SU-DHL-6 (cell line): ENCODE measurements around the gene TBCK.
"Not testable (repeated sequence)": the region's sequence is repeated elsewhere in the genome, so short reads cannot be mapped to it uniquely, and the experiment has no call there.

Experiments used
- H2AFZ ChIP-seq: fragments of 200-600 bp; sonication (generic); 2 replicates; pipeline ENCODE4 v1.6.1; 2014; ENCODE audit warnings: low read depth, mild to moderate bottlenecking, moderate library complexity, mixed read lengths, antibody characterized with exemption, low read length; ENCODE audit not compliant: severe bottlenecking
- H3F3A ChIP-seq: fragments of 200-600 bp; shearing (Covaris generic); 2 replicates; pipeline ENCODE4 v1.6.0; 2016; ENCODE audit warnings: antibody characterized with exemption, mild to moderate bottlenecking; ENCODE audit not compliant: insufficient read depth
- H3K27ac ChIP-seq: fragments of 200-600 bp; sonication (generic); 2 replicates; pipeline ENCODE4 v1.5.1; 2016; ENCODE audit warnings: low read depth, mild to moderate bottlenecking, low read length, moderate library complexity, mixed read lengths
- H3K27me3 ChIP-seq: fragments of 200-600 bp; sonication (generic), shearing (Covaris generic); 2 replicates; pipeline ENCODE4 v1.6.0; 2014; ENCODE audit warnings: mild to moderate bottlenecking, low read length
- H3K36me3 ChIP-seq: fragments of 200-600 bp; sonication (generic); 2 replicates; pipeline ENCODE4 v1.6.1; 2014; ENCODE audit warnings: mild to moderate bottlenecking, low read length, mixed read lengths
- H3K4me2 ChIP-seq: fragments of 300-600, 200-600 bp; shearing (Covaris generic), sonication (generic); 2 replicates; pipeline ENCODE4 v1.6.0; 2014; ENCODE audit warnings: low read length, low read depth, mild to moderate bottlenecking; ENCODE audit not compliant: poor library complexity, severe bottlenecking
- H3K4me3 ChIP-seq: fragments of 200-600 bp; sonication (generic); 2 replicates; pipeline ENCODE4 v1.5.1; 2014; ENCODE audit warnings: antibody characterized with exemption, low read length, mild to moderate bottlenecking, mixed read lengths; ENCODE audit not compliant: insufficient read depth, poor library complexity, severe bottlenecking
- H3K79me2 ChIP-seq: fragments of 200-600 bp; sonication (generic); 2 replicates; pipeline ENCODE4 v1.6.1; 2014; ENCODE audit warnings: mild to moderate bottlenecking, low read length, moderate library complexity; ENCODE audit not compliant: insufficient read depth
- H3K9ac ChIP-seq: fragments of 200-600 bp; sonication (generic); 2 replicates; pipeline ENCODE4 v1.7.0; 2014; ENCODE audit warnings: mild to moderate bottlenecking, low read length
- H3K9me2 ChIP-seq: fragments of 200-600 bp; sonication (generic); replicated peaks from 2 replicates; pipeline ENCODE4 v1.6.1; 2014; ENCODE audit warnings: low read length; ENCODE audit not compliant: insufficient read depth
- H3K9me3 ChIP-seq: fragments of 200-600 bp; sonication (generic); 2 replicates; pipeline ENCODE4 v1.6.1; 2014; ENCODE audit warnings: low read length, mixed read lengths; ENCODE audit not compliant: insufficient read depth
- H4K20me1 ChIP-seq: fragments of 200-600 bp; sonication (generic); 2 replicates; pipeline ENCODE4 v1.6.1; 2014; ENCODE audit warnings: low read depth, mild to moderate bottlenecking, antibody characterized with exemption, low read length, moderate library complexity, mixed read lengths
- EZH2phosphoT487 ChIP-seq: fragments of 200-600 bp; sonication (generic), shearing (Covaris generic); conservative IDR thresholded peaks from 2 replicates; pipeline ENCODE4 v1.6.1; 2018; ENCODE audit warnings: mild to moderate bottlenecking, antibody characterized with exemption, low read length, moderate library complexity, mixed read lengths
- TF ChIP-seq, protein P1 (sequence below): fragments of 200-600 bp; sonication (generic); IDR thresholded peaks from one replicate; pipeline ENCODE4 v1.5.1; 2017; ENCODE audit warnings: antibody characterized with exemption, mild to moderate bottlenecking, low read length, moderate library complexity; ENCODE audit not compliant: insufficient read depth, poor library complexity, severe bottlenecking

Gene TBCK

DNA sequence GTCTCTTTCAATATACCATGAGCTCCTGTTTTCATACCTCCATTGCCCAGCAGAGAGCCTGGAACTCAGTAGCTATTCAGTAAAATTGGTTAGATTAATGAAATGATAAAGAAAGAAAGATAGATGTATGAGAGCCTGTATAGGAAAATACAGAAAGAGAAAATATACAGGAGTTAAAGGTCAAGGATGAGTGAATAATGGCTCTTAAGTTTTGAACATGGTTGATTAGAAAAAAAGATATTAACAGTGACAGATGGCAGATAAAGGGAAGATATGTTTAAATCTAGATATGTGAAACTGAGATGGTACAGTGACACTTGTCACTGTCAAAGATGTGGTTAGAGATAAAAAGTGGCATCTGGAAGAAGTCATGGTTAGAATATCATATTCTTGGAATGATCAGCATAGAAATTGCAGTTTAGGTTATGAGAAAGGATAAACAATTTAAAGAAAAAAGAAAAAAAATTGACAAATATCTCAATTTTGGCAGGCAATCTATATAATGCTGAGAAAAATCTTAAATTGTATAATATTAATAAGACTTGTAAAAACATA lies 179.2 kb downstream of the TBCK start:
- H3K4me2 ChIP-seq: no peak overlapping the region
- no peak overlapping the region for H3K4me3 ChIP-seq
- H3K9me3 ChIP-seq: no peaks in the 10 kb centered on the region
- H3K79me2 ChIP-seq: no peaks in the 10 kb centered on the region
- H3K27me3 ChIP-seq: no peaks in the 10 kb centered on the region
- no peak overlapping the region for H3K9ac ChIP-seq
- H3K36me3 ChIP-seq: no peaks in the 10 kb centered on the region
- no peaks in the 10 kb centered on the region for H4K20me1 ChIP-seq
- no peak overlapping the region for H2AFZ ChIP-seq
- no peaks in the 10 kb centered on the region for H3F3A ChIP-seq
- no peak overlapping the region for H3K27ac ChIP-seq
- no peaks in the 10 kb centered on the region for H3K9me2 ChIP-seq
- no peak for TF ChIP-seq EZH2phosphoT487
- TF ChIP-seq, protein P1, sequence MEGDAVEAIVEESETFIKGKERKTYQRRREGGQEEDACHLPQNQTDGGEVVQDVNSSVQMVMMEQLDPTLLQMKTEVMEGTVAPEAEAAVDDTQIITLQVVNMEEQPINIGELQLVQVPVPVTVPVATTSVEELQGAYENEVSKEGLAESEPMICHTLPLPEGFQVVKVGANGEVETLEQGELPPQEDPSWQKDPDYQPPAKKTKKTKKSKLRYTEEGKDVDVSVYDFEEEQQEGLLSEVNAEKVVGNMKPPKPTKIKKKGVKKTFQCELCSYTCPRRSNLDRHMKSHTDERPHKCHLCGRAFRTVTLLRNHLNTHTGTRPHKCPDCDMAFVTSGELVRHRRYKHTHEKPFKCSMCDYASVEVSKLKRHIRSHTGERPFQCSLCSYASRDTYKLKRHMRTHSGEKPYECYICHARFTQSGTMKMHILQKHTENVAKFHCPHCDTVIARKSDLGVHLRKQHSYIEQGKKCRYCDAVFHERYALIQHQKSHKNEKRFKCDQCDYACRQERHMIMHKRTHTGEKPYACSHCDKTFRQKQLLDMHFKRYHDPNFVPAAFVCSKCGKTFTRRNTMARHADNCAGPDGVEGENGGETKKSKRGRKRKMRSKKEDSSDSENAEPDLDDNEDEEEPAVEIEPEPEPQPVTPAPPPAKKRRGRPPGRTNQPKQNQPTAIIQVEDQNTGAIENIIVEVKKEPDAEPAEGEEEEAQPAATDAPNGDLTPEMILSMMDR: no peak

DNA sequence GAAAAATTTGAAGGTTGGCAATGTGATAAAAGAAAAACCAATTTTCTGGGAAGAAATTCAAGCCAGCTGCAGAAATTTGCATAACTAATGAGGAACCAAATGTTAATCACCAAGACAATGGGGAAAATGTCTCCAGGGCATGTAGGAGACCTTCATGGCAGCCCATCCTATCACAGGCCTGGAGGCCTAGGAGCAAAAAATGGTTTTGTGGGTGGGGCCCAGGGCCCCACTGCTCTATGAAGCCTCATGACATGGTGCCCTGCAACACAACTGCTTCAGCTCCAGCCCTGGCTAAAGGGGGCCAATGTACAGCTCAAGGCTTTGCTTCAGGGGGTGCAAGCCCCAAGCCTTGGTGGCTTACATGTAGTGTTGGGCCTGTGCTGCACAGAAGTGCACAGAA lies 184.0 kb downstream of the TBCK start:
- TF ChIP-seq, protein P1: no peak
- no peak for TF ChIP-seq EZH2phosphoT487
- H3K36me3 ChIP-seq: no peaks in the 10 kb centered on the region
- H4K20me1 ChIP-seq: no peaks in the 10 kb centered on the region
- no peak overlapping the region for H2AFZ ChIP-seq
- H3K27ac ChIP-seq: no peak overlapping the region
- no peaks in the 10 kb centered on the region for H3K79me2 ChIP-seq
- no peaks in the 10 kb centered on the region for H3K9me3 ChIP-seq
- no peak overlapping the region for H3K4me3 ChIP-seq
- H3K4me2 ChIP-seq: no peak overlapping the region
- H3F3A ChIP-seq: no peaks in the 10 kb centered on the region
- no peak overlapping the region for H3K9ac ChIP-seq
- no peaks in the 10 kb centered on the region for H3K27me3 ChIP-seq
- H3K9me2 ChIP-seq: no peaks in the 10 kb centered on the region

DNA sequence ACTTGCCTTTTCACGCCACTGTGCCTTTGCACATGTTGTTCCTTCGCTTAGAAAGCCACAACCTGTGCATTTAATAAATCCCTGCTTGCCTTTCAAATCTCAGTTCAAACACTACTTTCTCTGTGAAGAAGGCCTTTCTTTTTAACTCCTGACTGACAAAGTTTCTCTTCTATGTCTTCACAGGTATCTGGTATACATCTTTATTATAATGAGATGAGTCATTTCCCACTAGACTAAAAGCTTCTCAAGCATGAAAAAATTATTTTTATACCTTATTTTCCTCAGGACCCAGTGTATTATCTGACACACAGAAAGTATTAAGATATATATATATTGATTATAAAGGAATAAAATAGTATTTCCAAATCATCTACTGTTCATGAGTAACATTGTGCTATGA lies 189.9 kb downstream of the TBCK start:
- H3K4me3 ChIP-seq: no peak overlapping the region
- H3K9me2 ChIP-seq: no peaks in the 10 kb centered on the region
- no peaks in the 10 kb centered on the region for H3K9me3 ChIP-seq
- H3K79me2 ChIP-seq: no peaks in the 10 kb centered on the region
- no peaks in the 10 kb centered on the region for H3F3A ChIP-seq
- TF ChIP-seq, protein P1: no peak
- no peak for TF ChIP-seq EZH2phosphoT487
- H3K27ac ChIP-seq: no peak overlapping the region
- no peaks in the 10 kb centered on the region for H4K20me1 ChIP-seq
- no peak overlapping the region for H2AFZ ChIP-seq
- H3K4me2 ChIP-seq: no peak overlapping the region
- no peaks in the 10 kb centered on the region for H3K27me3 ChIP-seq
- H3K9ac ChIP-seq: no peak overlapping the region
- no peaks in the 10 kb centered on the region for H3K36me3 ChIP-seq

DNA sequence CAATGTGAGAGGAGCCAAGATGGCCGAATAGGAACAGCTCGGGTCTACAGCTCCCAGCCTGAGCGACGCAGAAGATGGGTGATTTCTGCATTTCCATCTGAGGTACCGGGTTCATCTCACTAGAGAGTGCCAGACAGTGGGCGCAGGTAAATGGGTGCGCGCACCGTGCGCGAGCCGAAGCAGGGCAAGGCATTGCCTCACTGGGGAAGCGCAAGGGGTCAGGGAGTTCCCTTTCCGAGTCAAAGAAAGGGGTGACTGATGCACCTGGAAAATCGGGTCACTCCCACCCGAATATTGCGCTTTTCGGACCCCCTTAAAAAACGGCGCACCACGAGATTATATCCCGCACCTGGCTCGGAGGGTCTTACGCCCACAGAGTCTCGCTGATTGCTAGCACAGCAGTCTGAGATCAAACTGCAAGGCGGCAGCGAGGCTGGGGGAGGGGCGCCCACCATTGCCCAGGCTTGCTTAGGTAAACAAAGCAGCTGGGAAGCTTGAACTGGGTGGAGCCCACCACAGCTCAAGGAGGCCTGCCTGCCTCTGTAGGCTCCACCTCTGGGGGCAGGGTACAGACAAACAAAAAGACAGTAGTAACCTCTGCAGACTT lies 196.0 kb downstream of the TBCK start:
- not testable (repeated sequence) for H2AFZ ChIP-seq, H3F3A ChIP-seq, H3K79me2 ChIP-seq, H3K36me3 ChIP-seq, H3K27me3 ChIP-seq, H3K9me2 ChIP-seq, H3K27ac ChIP-seq, H3K9me3 ChIP-seq, H3K4me3 ChIP-seq, H3K4me2 ChIP-seq, H3K9ac ChIP-seq, H4K20me1 ChIP-seq
